ENCODE results near the gene ZNF598. TPM values are rescaled to one million over a fixed set of nuclear protein-coding genes. Genes with fewer than 3 reads are reported as not detected.

ZNF598 gene
- total and polyA plus RNA-seq, 2 of the 13 experiments (the other 11 are each of a cell fraction or from before 2014, with no cell fraction given), result 13.5 to 14.2 TPM

GRCh38 chr16:1964506-1965395 lies 44.9 kb downstream of the ZNF598 start, which contains the start of gene RPS2 (continued):
- peak; percentile 42; the same call in 1 of the 2 replicates for TF ChIP-seq ZFYVE20 (CRISPR knock-in tag; IDR thresholded peaks at IDR 0.05; ENCODE audit: borderline replicate concordance, low read depth)
- no peak for TF ChIP-seq NCOA5 (CRISPR knock-in tag; IDR thresholded peaks at IDR 0.05)
- TF ChIP-seq GPN1 (CRISPR knock-in tag; IDR thresholded peaks at IDR 0.05; ENCODE audit: borderline replicate concordance), result no peak
- no peak for TF ChIP-seq PAF1 (CRISPR knock-in tag; IDR thresholded peaks at IDR 0.05)
- no peak for TF ChIP-seq MATR3 (CRISPR knock-in tag; IDR thresholded peaks at IDR 0.05)
- peak; percentile 64; the same call in 1 of the 2 replicates for TF ChIP-seq MEIS2 (CRISPR knock-in tag; IDR thresholded peaks at IDR 0.05)
- TF ChIP-seq HNRNPL (IDR thresholded peaks at IDR 0.05; ENCODE audit: low read depth, low read length), result 0 out of 2 replicates have a peak, but pooled peaks have one; percentile 65
- peak; percentile 73; the same call in 1 of the 2 replicates for TF ChIP-seq SNAI1 (CRISPR knock-in tag; IDR thresholded peaks at IDR 0.05; ENCODE audit: borderline replicate concordance)
- no peak for TF ChIP-seq ZMYM2 (CRISPR knock-in tag; IDR thresholded peaks at IDR 0.05)
- TF ChIP-seq, protein P1, sequence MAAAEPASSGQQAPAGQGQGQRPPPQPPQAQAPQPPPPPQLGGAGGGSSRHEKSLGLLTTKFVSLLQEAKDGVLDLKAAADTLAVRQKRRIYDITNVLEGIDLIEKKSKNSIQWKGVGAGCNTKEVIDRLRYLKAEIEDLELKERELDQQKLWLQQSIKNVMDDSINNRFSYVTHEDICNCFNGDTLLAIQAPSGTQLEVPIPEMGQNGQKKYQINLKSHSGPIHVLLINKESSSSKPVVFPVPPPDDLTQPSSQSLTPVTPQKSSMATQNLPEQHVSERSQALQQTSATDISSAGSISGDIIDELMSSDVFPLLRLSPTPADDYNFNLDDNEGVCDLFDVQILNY (CRISPR knock-in tag; conservative IDR thresholded peaks at IDR 0.05), result peak; percentile 74; the same call in 1 of the 2 replicates
- TF ChIP-seq ZBTB44 (CRISPR knock-in tag; IDR thresholded peaks at IDR 0.05), result no peak
- peak; percentile 81; the same call in 1 of the 2 replicates for TF ChIP-seq TP53 (CRISPR knock-in tag; conservative IDR thresholded peaks at IDR 0.05)
- 0 out of 2 replicates have a peak, but pooled peaks have one; percentile 26 for TF ChIP-seq RARA (CRISPR knock-in tag; IDR thresholded peaks at IDR 0.05)
- peak; percentile 93 for TF ChIP-seq PHF8 (CRISPR knock-in tag; IDR thresholded peaks at IDR 0.05)
- TF ChIP-seq ZNF430 (CRISPR knock-in tag; IDR thresholded peaks at IDR 0.05), result no peak; the same call in 1 of the 2 replicates
- TF ChIP-seq, protein P2, sequence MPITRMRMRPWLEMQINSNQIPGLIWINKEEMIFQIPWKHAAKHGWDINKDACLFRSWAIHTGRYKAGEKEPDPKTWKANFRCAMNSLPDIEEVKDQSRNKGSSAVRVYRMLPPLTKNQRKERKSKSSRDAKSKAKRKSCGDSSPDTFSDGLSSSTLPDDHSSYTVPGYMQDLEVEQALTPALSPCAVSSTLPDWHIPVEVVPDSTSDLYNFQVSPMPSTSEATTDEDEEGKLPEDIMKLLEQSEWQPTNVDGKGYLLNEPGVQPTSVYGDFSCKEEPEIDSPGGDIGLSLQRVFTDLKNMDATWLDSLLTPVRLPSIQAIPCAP (CRISPR knock-in tag; IDR thresholded peaks at IDR 0.05; ENCODE audit: low read depth), result peak; percentile 81; the same call in 1 of the 2 replicates
- TF ChIP-seq, protein P3, sequence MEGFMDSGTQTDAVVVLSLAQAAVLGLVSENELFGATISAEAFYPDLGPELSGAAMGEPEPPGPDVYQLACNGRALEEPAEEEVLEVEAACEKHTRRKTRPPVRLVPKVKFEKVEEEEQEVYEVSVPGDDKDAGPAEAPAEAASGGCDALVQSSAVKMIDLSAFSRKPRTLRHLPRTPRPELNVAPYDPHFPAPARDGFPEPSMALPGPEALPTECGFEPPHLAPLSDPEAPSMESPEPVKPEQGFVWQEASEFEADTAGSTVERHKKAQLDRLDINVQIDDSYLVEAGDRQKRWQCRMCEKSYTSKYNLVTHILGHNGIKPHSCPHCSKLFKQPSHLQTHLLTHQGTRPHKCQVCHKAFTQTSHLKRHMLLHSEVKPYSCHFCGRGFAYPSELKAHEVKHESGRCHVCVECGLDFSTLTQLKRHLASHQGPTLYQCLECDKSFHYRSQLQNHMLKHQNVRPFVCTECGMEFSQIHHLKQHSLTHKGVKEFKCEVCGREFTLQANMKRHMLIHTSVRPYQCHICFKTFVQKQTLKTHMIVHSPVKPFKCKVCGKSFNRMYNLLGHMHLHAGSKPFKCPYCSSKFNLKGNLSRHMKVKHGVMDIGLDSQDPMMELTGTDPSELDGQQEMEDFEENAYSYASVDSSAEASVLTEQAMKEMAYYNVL (CRISPR knock-in tag; IDR thresholded peaks at IDR 0.05; ENCODE audit: borderline replicate concordance), result peak; percentile 50; the same call in 1 of the 2 replicates
- TF ChIP-seq SRSF1 (optimal IDR thresholded peaks at IDR 0.05; ENCODE audit: low read depth, low read length), result peak; percentile 47
- peak; percentile 77; the same call in 1 of the 2 replicates for TF ChIP-seq SP4 (CRISPR knock-in tag; IDR thresholded peaks at IDR 0.05)
- TF ChIP-seq SCMH1 (CRISPR knock-in tag; IDR thresholded peaks at IDR 0.05; ENCODE audit: borderline replicate concordance), result no peak
- peak; percentile 92 for TF ChIP-seq THAP11 (CRISPR knock-in tag; IDR thresholded peaks at IDR 0.05)
- peak; percentile 69 for TF ChIP-seq ZNF33A (CRISPR knock-in tag; IDR thresholded peaks at IDR 0.05; ENCODE audit: borderline replicate concordance)
- 0 out of 2 replicates have a peak, but pooled peaks have one; percentile 34 for TF ChIP-seq MTF1 (CRISPR knock-in tag; IDR thresholded peaks at IDR 0.05)

Measured in HepG2 (cell line).